Stomach (tissue), 9 donors: Measurements from ENCODE around the gene IL1RAPL2. TPM values are rescaled to one million over a fixed set of nuclear protein-coding genes. Genes with fewer than 3 reads are reported as not detected.

Experiments
- DNase-seq, 2 donors: peaks; one replicate each; pipeline versions ENCODE4 v3.0.0 to v3.0.0-alpha.2; 2013 to 2019
- H3K27ac ChIP-seq, 5 donors: fragments of 200-600 bp in 4 of 5; sonication (generic) in 4 of 5; one replicate each; pipeline ENCODE4 v1.5.1; 2013 to 2019; ENCODE audit warnings: mild to moderate bottlenecking in 1 of 5, moderate library complexity in 1 of 5
- H3K27me3 ChIP-seq, 3 donors: fragments of 200-600 bp; sonication (generic); one replicate each; pipeline ENCODE4 v1.5.1; 2017 to 2019; ENCODE audit warnings: mixed run types in 1 of 3
- H3K36me3 ChIP-seq, 4 donors: fragments of 200-600 bp; sonication (generic); 1 replicate in 3 of 4; 2 replicates in 1 of 4; pipeline ENCODE4 v1.5.1; 2016 to 2019
- H3K4me1 ChIP-seq, 4 donors: fragments of 200-600 bp; sonication (generic); one replicate each; pipeline ENCODE4 v1.5.1; 2016 to 2019
- H3K4me3 ChIP-seq, 4 donors: fragments of 200-600 bp; sonication (generic) in 3 of 4; one replicate each; pipeline ENCODE4 v1.5.1; 2016 to 2019; ENCODE audit warnings: mild to moderate bottlenecking in 1 of 4
- H3K9me3 ChIP-seq, 4 donors: fragments of 200-600 bp; sonication (generic); one replicate each; pipeline ENCODE4 v1.5.1; 2016 to 2019
- EP300 ChIP-seq: sonication (generic); formaldehyde crosslinking; IDR thresholded peaks from one replicate; pipeline ENCODE4 v1.6.1; 2017; ENCODE audit warnings: antibody characterized with exemption
- POLR2A ChIP-seq, 4 donors: fragments of 450-650 bp; IDR thresholded peaks; one replicate each; pipeline ENCODE4 v1.6.1; 2016; ENCODE audit warnings: antibody characterized with exemption in 4 of 4, control low read depth in 2 of 4, mild to moderate bottlenecking in 1 of 4, moderate library complexity in 1 of 4
- POLR2AphosphoS5 ChIP-seq, 3 donors: sonication (generic); formaldehyde crosslinking; IDR thresholded peaks; one replicate each; pipeline ENCODE4 v1.6.1; 2016; ENCODE audit warnings: antibody characterized with exemption in 3 of 3
- WGBS, 5 donors: extraction: QIAGEN DNeasy Blood & Tissue Kit in 3 of 5; methylation state at CpG; one replicate each; pipeline versions ENCODE4 v1.1.5 to v1.1.7; 2013 to 2018; 5-methylcytosine and 5-hydroxymethylcytosine counted together
- intact Hi-C: fragments of 100-400 bp; cut with DNase I; formaldehyde crosslinking; loops from one replicate; pipeline ENCODE4 v1.15.1; 2023; ENCODE audit warnings: low total_unique reads
- polyA plus RNA-seq, 3 donors: library from polyadenylated mRNA; stranded (reverse); fragments of 200-250 nt; gene quantifications; one replicate each; pipeline ENCODE4 v1.2.3, GENCODE V29; 2013
- total RNA-seq, 5 donors: library from RNA; depleted of rRNA; stranded (reverse); fragments of >200 nt; gene quantifications; one replicate each; pipeline versions ENCODE4 v1.1.0 to v1.2.3, GENCODE V29; 2014 to 2016
- TF ChIP-seq, protein P1 (sequence below), 7 experiments: fragments of 450-650 bp in 4 of 7; fragments of 200-600 bp in 3 of 7; sonication (generic) in 3 of 7; IDR thresholded peaks; one replicate each; pipeline ENCODE4 v1.5.1; 2016 to 2019; ENCODE audit warnings: antibody characterized with exemption in 7 of 7, control low read depth in 2 of 7, mild to moderate bottlenecking in 1 of 7
- donor health status: healthy with polysubstance abuse.
- donor health status: Bipolar disorder and iron deficiency.
- donor health status: healthy.

Gene IL1RAPL2
- total and polyA plus RNA-seq, 8 donors, result 1.1 TPM; not detected in 7

DNA sequence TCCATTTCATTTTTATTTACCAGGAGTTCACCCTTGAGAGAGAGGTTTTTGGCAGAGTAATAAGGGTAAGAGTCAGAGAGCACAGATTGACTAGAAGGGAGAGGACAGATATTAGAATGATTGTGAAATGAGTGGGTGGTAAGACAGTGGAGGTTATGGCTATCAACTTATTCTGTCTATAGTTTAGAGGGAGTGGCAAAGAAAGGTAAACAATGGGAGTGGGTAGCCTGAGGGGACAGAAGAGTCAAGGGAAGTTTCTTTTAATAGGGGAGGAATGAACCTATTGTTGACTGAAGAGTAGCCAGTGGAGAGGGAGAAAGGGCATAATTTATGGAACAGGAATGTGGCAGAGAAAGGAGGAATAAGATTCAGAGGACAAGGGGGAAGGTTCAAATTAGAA is 1069.8 kb downstream of the IL1RAPL2 start:
- intact Hi-C loops, result no loop called here
- H3K9me3 ChIP-seq, result no peaks in the 10 kb centered on the region
- no peaks in the 10 kb centered on the region for H3K27me3 ChIP-seq
- H3K27ac ChIP-seq, result no peak overlapping the region
- H3K36me3 ChIP-seq, result no peaks in the 10 kb centered on the region
- no peak overlapping the region for H3K4me3 ChIP-seq
- no peaks in the 10 kb centered on the region for H3K4me1 ChIP-seq
- no peak for DNase-seq
- TF ChIP-seq, protein P1, sequence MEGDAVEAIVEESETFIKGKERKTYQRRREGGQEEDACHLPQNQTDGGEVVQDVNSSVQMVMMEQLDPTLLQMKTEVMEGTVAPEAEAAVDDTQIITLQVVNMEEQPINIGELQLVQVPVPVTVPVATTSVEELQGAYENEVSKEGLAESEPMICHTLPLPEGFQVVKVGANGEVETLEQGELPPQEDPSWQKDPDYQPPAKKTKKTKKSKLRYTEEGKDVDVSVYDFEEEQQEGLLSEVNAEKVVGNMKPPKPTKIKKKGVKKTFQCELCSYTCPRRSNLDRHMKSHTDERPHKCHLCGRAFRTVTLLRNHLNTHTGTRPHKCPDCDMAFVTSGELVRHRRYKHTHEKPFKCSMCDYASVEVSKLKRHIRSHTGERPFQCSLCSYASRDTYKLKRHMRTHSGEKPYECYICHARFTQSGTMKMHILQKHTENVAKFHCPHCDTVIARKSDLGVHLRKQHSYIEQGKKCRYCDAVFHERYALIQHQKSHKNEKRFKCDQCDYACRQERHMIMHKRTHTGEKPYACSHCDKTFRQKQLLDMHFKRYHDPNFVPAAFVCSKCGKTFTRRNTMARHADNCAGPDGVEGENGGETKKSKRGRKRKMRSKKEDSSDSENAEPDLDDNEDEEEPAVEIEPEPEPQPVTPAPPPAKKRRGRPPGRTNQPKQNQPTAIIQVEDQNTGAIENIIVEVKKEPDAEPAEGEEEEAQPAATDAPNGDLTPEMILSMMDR (IDR thresholded peaks at IDR 0.05), result no peak
- TF ChIP-seq POLR2AphosphoS5 (IDR thresholded peaks at IDR 0.05), result no peak
- no peak for TF ChIP-seq POLR2A (IDR thresholded peaks at IDR 0.05)
- no peak for TF ChIP-seq EP300

DNA sequence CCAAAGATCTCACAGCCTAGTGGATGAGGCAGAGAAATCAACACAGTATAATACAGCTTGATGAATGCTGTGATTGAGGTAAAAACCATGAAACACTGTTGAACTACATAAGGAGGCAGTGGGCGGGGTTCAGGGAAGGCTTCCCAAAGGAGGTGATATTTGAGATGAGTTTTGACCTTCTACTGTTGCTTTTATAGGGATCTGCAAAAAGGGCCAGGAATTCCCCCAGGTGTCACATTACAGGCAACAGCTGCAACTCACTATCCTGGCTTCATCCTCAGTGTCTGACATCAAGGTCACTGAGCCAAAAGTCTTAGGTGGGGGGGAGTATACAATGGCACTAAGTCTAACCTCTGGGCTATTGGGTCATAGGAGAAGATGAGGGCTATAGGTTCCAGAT is 1070.7 kb downstream of the IL1RAPL2 start:
- no peaks in the 10 kb centered on the region for H3K36me3 ChIP-seq
- no peak overlapping the region for H3K27ac ChIP-seq
- H3K9me3 ChIP-seq, result no peaks in the 10 kb centered on the region
- no peaks in the 10 kb centered on the region for H3K27me3 ChIP-seq
- intact Hi-C loops, result no loop called here
- no peak for TF ChIP-seq POLR2AphosphoS5 (IDR thresholded peaks at IDR 0.05)
- TF ChIP-seq POLR2A (IDR thresholded peaks at IDR 0.05), result no peak
- TF ChIP-seq, protein P1 (IDR thresholded peaks at IDR 0.05), result no peak
- TF ChIP-seq EP300, result no peak
- no peaks in the 10 kb centered on the region for H3K4me1 ChIP-seq
- no peak for DNase-seq
- 50 to 88% (median 76%) methylated on average over 1 of the region's 1 CpG for WGBS, 5 donors
- H3K4me3 ChIP-seq, result no peak overlapping the region

GRCh38 chrX:105645667-105646357 is 1079.8 kb downstream of the IL1RAPL2 start:
- Histone ChIP-seq H3K4me1 (no peaks in the 10 kb centered on the region), H3K4me3 (no peak overlapping the region), H3K9me3 (no peaks in the 10 kb centered on the region), H3K36me3 (no peaks in the 10 kb centered on the region), H3K27me3 (no peaks in the 10 kb centered on the region), H3K27ac (no peak overlapping the region)
- 62 to 77% (median 74%) methylated on average over 5 of the region's 5 CpGs for WGBS, 5 donors
- TF ChIP-seq POLR2AphosphoS5 (IDR thresholded peaks at IDR 0.05), result no peak
- TF ChIP-seq, protein P1 (IDR thresholded peaks at IDR 0.05), result no peak
- DNase-seq, result no peak
- intact Hi-C loops, result no loop called here

GRCh38 chrX:105646592-105647372 is 1080.8 kb downstream of the IL1RAPL2 start:
- no peaks in the 10 kb centered on the region for H3K4me1 ChIP-seq
- intact Hi-C loops, result no loop called here
- no peaks in the 10 kb centered on the region for H3K27me3 ChIP-seq
- H3K36me3 ChIP-seq, result no peaks in the 10 kb centered on the region
- no peak overlapping the region for H3K27ac ChIP-seq
- TF ChIP-seq, protein P1 (IDR thresholded peaks at IDR 0.05), result no peak
- H3K9me3 ChIP-seq, result no peaks in the 10 kb centered on the region
- WGBS, 5 donors, result 81 to 91% (median 89%) methylated on average over 11 to 17 of the region's 17 CpGs
- H3K4me3 ChIP-seq, result no peak overlapping the region
- DNase-seq, result no peak
